ENCODE results near the gene MAGIX. TPM values are rescaled to one million over a fixed set of nuclear protein-coding genes. Genes with fewer than 3 reads are reported as not detected.

Gene MAGIX
- total and polyA plus RNA-seq, 2 of the 4 experiments (the other 2 are of a cell fraction): 0.72 to 1.1 TPM

DNA sequence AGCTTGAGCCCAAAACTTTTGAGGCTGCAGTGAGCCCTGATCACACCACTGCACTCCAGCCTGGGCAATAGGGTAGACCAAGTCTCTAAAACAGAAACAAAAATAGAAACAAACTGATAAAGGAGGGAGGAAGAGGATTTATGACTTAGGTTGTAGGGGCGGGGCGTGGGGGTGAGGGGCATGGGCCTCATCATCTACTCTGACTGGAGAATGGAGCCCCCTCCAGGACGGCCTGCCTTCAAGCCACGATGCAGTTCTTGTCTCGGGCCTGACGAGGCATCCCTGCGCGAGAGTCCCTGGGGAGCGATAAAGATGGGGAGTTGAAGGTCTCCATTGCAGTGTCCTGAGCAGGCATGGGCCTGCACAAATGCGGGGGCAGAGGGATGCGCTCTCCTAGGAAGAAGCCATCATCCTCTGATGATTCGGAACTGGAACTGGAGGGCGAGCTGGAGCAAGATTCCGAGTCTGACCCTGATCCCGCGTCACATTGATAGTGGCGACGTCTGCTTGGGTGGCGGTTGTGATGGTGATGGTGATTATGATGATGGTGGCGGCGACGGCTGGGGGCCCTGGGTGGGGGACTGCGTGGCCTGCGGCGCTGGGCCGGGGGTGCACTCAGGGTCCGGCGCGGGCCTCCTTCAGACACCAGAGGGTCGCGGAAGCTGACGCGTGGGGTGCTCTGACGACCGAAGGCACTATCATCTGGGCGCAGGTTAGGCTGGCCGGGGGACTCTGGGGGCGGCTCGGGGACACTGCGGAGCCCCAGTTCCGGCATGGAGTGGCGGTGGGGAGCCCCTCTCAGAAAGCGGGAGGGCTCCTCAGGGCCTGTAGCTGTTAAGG, 13.1 kb downstream of the MAGIX start:
- Histone ChIP-seq H3K18ac (ENCODE audit: low read depth, low read length) (no peak overlapping the region), H3K27me3 (ENCODE audit: control insufficient read depth, insufficient read depth, low read length) (no peaks in the 10 kb centered on the region), H2AFZ (replicated peaks; ENCODE audit: low read length, poor library complexity) (no peak overlapping the region), H3K79me1 (ENCODE audit: low read depth in 1 of 2, low read length in 2 of 2) (peaks cover 17 to 19% of the 10 kb centered on the region in 2 experiments), H2BK5ac (ENCODE audit: low read depth, low read length, poor library complexity, severe bottlenecking) (no peak overlapping the region), H3K4me1 (ENCODE audit: control insufficient read depth, insufficient read depth, low read length) (peaks cover 2% of the 10 kb centered on the region), H2BK20ac (ENCODE audit: low read depth, low read length) (no peak overlapping the region), H3K4ac (ENCODE audit: low read depth, low read length) (no peak overlapping the region), H3K14ac (replicated peaks; ENCODE audit: low read depth, low read length) (no peak overlapping the region), H3K4me3 (ENCODE audit: insufficient read depth, low read depth, low read length) (no peak overlapping the region), H3K27ac (ENCODE audit: insufficient read depth, low read length) (no peak overlapping the region), H3K9me3 (ENCODE audit: control insufficient read depth, insufficient read depth, low read length) (no peaks in the 10 kb centered on the region; the same call in 1 of the 2 replicates), H2BK15ac (ENCODE audit: low read depth, low read length) (no peak overlapping the region), H2BK120ac (ENCODE audit: low read depth, low read length) (no peak overlapping the region), H2AK9ac (replicated peaks; ENCODE audit: low read depth, low read length, poor library complexity) (no peak overlapping the region), H3K56ac (ENCODE audit: extremely low read depth, insufficient read depth, low read length) (no peak overlapping the region), H4K5ac (ENCODE audit: low read depth, low read length) (no peak overlapping the region), H3K9me1 (ENCODE audit: insufficient read depth, low read length) (0 out of 2 replicates have a peak, but pooled peaks cover 5% of the 10 kb centered on the region), H3K9ac (ENCODE audit: low read depth, low read length) (no peak overlapping the region), H4K20me1 (ENCODE audit: insufficient read depth, low read length) (no peaks in the 10 kb centered on the region; the same call in 1 of the 2 replicates), H2AK5ac (ENCODE audit: low read depth, low read length) (no peak overlapping the region), H4K91ac (ENCODE audit: insufficient read depth, low read depth, low read length) (no peak overlapping the region), H3K36me3 (ENCODE audit: control insufficient read depth, insufficient read depth, low read length) (peaks cover 23% of the 10 kb centered on the region), H3K4me2 (ENCODE audit: low read depth, low read length) (no peak overlapping the region), H4K8ac (ENCODE audit: low read depth in 2 of 2, low read length in 2 of 2) (no peak overlapping the region), H3K23ac (ENCODE audit: low read depth, low read length) (no peak overlapping the region)
- 86% methylated on average over 21 of the region's 43 CpGs; no CpG with 5 or more reads in 1 of the 2 experiments for whole genome bisulfite sequencing, 2 experiments (ENCODE audit: extremely low coverage in 2 of 2, insufficient read length in 1 of 2)
- ATAC-seq (ENCODE audit: low read depth): no peak
- intact Hi-C loops (cut with micrococcal nuclease) (no loop called here), dilution Hi-C loops (cut with HindIII; ENCODE audit: low sequenced_read_pairs, unreplicated experiment) (no loop called here), in situ Hi-C loops (cut with MboI; ENCODE audit: low sequenced_read_pairs) (no loop called here)
- no peak for TF ChIP-seq MAZ (IDR thresholded peaks at IDR 0.05; ENCODE audit: borderline replicate concordance, low read depth, low read length)
- no peak for TF ChIP-seq CHD1 (IDR thresholded peaks at IDR 0.05; ENCODE audit: low read depth, low read length)
- no peak for TF ChIP-seq MXI1 (IDR thresholded peaks at IDR 0.05; ENCODE audit: borderline replicate concordance, low read depth, low read length)
- TF ChIP-seq MAFK (IDR thresholded peaks at IDR 0.05; ENCODE audit: low read depth, low read length): no peak
- no peak for TF ChIP-seq NFE2L2 (IDR thresholded peaks at IDR 0.05; ENCODE audit: low read depth, low read length)
- no peak for TF ChIP-seq BHLHE40 (IDR thresholded peaks at IDR 0.05; ENCODE audit: low read depth, low read length)
- no peak for TF ChIP-seq RAD21 (IDR thresholded peaks at IDR 0.05; ENCODE audit: low read length)
- no peak for TF ChIP-seq POLR2A (IDR thresholded peaks at IDR 0.05; ENCODE audit: low read depth, low read length)
- TF ChIP-seq, protein P1, sequence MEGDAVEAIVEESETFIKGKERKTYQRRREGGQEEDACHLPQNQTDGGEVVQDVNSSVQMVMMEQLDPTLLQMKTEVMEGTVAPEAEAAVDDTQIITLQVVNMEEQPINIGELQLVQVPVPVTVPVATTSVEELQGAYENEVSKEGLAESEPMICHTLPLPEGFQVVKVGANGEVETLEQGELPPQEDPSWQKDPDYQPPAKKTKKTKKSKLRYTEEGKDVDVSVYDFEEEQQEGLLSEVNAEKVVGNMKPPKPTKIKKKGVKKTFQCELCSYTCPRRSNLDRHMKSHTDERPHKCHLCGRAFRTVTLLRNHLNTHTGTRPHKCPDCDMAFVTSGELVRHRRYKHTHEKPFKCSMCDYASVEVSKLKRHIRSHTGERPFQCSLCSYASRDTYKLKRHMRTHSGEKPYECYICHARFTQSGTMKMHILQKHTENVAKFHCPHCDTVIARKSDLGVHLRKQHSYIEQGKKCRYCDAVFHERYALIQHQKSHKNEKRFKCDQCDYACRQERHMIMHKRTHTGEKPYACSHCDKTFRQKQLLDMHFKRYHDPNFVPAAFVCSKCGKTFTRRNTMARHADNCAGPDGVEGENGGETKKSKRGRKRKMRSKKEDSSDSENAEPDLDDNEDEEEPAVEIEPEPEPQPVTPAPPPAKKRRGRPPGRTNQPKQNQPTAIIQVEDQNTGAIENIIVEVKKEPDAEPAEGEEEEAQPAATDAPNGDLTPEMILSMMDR (conservative IDR thresholded peaks at IDR 0.05; ENCODE audit: low read depth, low read length): no peak
- DNase-seq: no peak
- POLR2A ChIA-PET (ENCODE audit: unreplicated experiment): no interaction called here
- CTCF ChIA-PET: no interaction called here
- no TSS peak for BruUV-seq (replicated peaks)
